Measurements from ENCODE around the gene LAPTM5. TPM values are rescaled to one million over a fixed set of nuclear protein-coding genes. Genes with fewer than 3 reads are reported as not detected.
"Not testable (repeated sequence)": the region's sequence is repeated elsewhere in the genome, so short reads cannot be mapped to it uniquely, and the experiment has no call there.

The LAPTM5 gene
- total RNA-seq, 1 experiment from 2014 or later, result 1.5 TPM

- DNase-seq (ENCODE audit: low read depth), result no peak
These were observed 57.8 kb downstream of the LAPTM5 start for GRCh38 chr1:30699762-30700161.

- DNase-seq (ENCODE audit: low read depth), result no peak
These were observed 59.1 kb downstream of the LAPTM5 start for GRCh38 chr1:30698401-30698981.

- peak; percentile 46 for DNase-seq (ENCODE audit: low read depth)
These were observed 59.8 kb downstream of the LAPTM5 start for GRCh38 chr1:30697571-30698376.

- no peak for DNase-seq (ENCODE audit: low read depth)
These were observed 60.7 kb downstream of the LAPTM5 start for GRCh38 chr1:30696831-30697230.

GRCh38 chr1:30695439-30695841 is 62.1 kb downstream of the LAPTM5 start:
- no peak for DNase-seq (ENCODE audit: low read depth)

- no peak for DNase-seq (ENCODE audit: low read depth)
These were observed 63.0 kb downstream of the LAPTM5 start for GRCh38 chr1:30694280-30695175.

- DNase-seq (ENCODE audit: low read depth), result no peak
These were observed 63.8 kb downstream of the LAPTM5 start for GRCh38 chr1:30693822-30694221.

- DNase-seq (ENCODE audit: low read depth), result no peak
These were observed 64.2 kb downstream of the LAPTM5 start for GRCh38 chr1:30693366-30693765.

GRCh38 chr1:30692948-30693301 is 64.6 kb downstream of the LAPTM5 start:
- DNase-seq (ENCODE audit: low read depth), result no peak

GRCh38 chr1:30692201-30692947 is 65.2 kb downstream of the LAPTM5 start:
- no peak for DNase-seq (ENCODE audit: low read depth)

- no peak for DNase-seq (ENCODE audit: low read depth)
These were observed 66.1 kb downstream of the LAPTM5 start for GRCh38 chr1:30691480-30691879.

GRCh38 chr1:30689901-30690645 is 67.5 kb downstream of the LAPTM5 start:
- DNase-seq (ENCODE audit: low read depth), result no peak

GRCh38 chr1:30688920-30689794 is 68.4 kb downstream of the LAPTM5 start:
- no peak for DNase-seq (ENCODE audit: low read depth)

GRCh38 chr1:30688516-30688915 is 69.1 kb downstream of the LAPTM5 start:
- not testable (repeated sequence) for DNase-seq (ENCODE audit: low read depth)

GRCh38 chr1:30687886-30688285 is 69.7 kb downstream of the LAPTM5 start:
- DNase-seq (ENCODE audit: low read depth), result no peak

GRCh38 chr1:30686236-30686935 is 71.2 kb downstream of the LAPTM5 start:
- DNase-seq (ENCODE audit: low read depth), result no peak

GRCh38 chr1:30685796-30686165 is 71.8 kb downstream of the LAPTM5 start:
- DNase-seq (ENCODE audit: low read depth), result no peak

GRCh38 chr1:30684881-30685795 is 72.4 kb downstream of the LAPTM5 start:
- no peak for DNase-seq (ENCODE audit: low read depth)

All from HT1080 (cell line).